ENCODE results near the gene PEAK3. TPM values are rescaled to one million over a fixed set of nuclear protein-coding genes. Genes with fewer than 3 reads are reported as not detected.

PEAK3 gene
- polyA plus RNA-seq, 3 donors, result 2.4 to 6.3 (median 2.9) TPM

DNA sequence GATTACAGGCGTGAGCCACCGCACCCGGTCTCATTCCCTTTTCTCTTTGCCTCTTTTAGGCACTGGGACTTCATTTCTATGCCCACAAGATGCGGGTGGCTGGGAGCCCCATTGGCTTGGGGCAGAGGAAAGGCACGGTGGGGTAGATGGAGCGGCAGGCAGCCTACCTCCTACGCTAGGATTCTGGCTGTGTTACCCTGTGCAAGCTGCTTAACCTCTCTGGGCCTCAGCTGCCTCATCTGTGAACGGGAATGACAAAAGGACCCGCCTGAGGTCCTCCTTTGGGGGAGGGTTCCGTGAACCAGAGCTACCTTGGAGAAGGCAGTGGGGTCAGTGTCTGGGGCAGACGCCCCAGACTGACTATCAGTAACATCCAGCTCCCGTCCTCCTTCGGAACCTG lies 35.3 kb upstream of the PEAK3 start:
- Histone ChIP-seq H3K9ac (ENCODE audit: insufficient read depth, low read length, poor library complexity, severe bottlenecking) (no peak overlapping the region), H4K20me1 (ENCODE audit: insufficient read depth, low read length) (no peaks in the 10 kb centered on the region), H3K27me3 (ENCODE audit: control insufficient read depth in 2 of 2, insufficient read depth in 2 of 2, low read length in 2 of 2) (peaks cover 0 to 11% of the 10 kb centered on the region in 2 donors), H3K9me3 (replicated peaks in 1 of 2; ENCODE audit: control insufficient read depth in 1 of 2, insufficient read depth in 1 of 2, low read length in 2 of 2) (peaks cover 0 to 10% of the 10 kb centered on the region in 2 donors), H3K4me3 (replicated peaks in 1 of 3; ENCODE audit: low read depth in 2 of 3, low read length in 3 of 3) (no peak overlapping the region), H2AFZ (ENCODE audit: insufficient read depth, low read depth, low read length, poor library complexity, severe bottlenecking) (no peak overlapping the region), H3K36me3 (replicated peaks in 1 of 2; ENCODE audit: control insufficient read depth in 1 of 2, insufficient read depth in 2 of 2, low read length in 2 of 2) (peaks cover 8 to 11% of the 10 kb centered on the region in 2 donors), H3K4me2 (replicated peaks; ENCODE audit: extremely low read depth, low read length, poor library complexity, severe bottlenecking) (no peak overlapping the region), H3K4me1 (ENCODE audit: control insufficient read depth in 1 of 2, insufficient read depth in 2 of 2, low read length in 2 of 2) (peaks cover 15 to 21% of the 10 kb centered on the region in 2 donors), H3K79me2 (ENCODE audit: insufficient read depth, low read length) (no peaks in the 10 kb centered on the region), H3K27ac (ENCODE audit: low read depth in 1 of 2, low read length in 2 of 2) (no peak overlapping the region)
- Mint-ChIP-seq H3K9me3 (peaks cover 8 to 18% (median 15%) of the 10 kb centered on the region in 7 donors), H3K4me1 (peaks cover 16% of the 10 kb centered on the region), H3K27me3 (ENCODE audit: low read depth in 3 of 3) (peaks cover under 1 to 23% (median 15%) of the 10 kb centered on the region in 3 donors), H3K27ac (no peak overlapping the region), H3K4me3 (no peak overlapping the region), H3K36me3 (peaks cover 3 to 22% of the 10 kb centered on the region in 2 donors)
- intact Hi-C loops (cut with micrococcal nuclease), result loop anchor here (5.0 kb wide), 3 partner anchors 40 to 165 kb away; partner anchors contain the start of genes AP3D1 (in 2 of the 2), PLEKHJ1 (in 1 of the 2) and SF3A2 (in 1 of the 2)
- 98% methylated on average over 12 of the region's 13 CpGs for WGBS (ENCODE audit: insufficient coverage)
- TF ChIP-seq, protein P1, sequence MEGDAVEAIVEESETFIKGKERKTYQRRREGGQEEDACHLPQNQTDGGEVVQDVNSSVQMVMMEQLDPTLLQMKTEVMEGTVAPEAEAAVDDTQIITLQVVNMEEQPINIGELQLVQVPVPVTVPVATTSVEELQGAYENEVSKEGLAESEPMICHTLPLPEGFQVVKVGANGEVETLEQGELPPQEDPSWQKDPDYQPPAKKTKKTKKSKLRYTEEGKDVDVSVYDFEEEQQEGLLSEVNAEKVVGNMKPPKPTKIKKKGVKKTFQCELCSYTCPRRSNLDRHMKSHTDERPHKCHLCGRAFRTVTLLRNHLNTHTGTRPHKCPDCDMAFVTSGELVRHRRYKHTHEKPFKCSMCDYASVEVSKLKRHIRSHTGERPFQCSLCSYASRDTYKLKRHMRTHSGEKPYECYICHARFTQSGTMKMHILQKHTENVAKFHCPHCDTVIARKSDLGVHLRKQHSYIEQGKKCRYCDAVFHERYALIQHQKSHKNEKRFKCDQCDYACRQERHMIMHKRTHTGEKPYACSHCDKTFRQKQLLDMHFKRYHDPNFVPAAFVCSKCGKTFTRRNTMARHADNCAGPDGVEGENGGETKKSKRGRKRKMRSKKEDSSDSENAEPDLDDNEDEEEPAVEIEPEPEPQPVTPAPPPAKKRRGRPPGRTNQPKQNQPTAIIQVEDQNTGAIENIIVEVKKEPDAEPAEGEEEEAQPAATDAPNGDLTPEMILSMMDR (IDR thresholded peaks at IDR 0.05), result no peak
- DNase-seq, result no peak

DNA sequence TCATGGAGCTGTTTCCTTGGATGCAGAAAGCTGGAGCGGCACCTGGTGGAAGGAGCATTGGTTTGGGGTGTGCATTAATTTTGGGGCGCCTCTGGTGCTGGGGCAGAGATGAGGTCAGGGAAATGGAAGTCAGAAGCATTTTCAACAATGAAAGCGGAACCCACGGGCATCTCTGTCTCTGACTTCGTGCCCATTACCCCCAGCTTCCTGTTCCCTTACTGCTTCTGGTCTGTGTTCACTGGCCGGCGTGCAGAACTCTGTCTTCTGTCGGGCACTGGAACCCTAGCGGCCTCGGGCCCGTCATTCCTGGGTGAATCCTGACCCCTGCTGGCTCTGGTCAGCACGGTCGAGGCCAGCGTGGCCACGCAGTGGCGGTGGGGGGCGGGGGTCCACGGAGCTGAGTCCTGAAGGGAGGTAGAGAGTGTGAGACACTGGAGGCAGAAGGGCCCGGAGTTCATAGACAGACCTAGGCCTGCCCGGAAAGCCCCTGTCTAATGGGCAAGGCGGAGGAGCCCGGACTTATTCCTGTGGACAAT lies 33.9 kb upstream of the PEAK3 start:
- Histone ChIP-seq H3K27me3 (ENCODE audit: control insufficient read depth in 2 of 2, insufficient read depth in 2 of 2, low read length in 2 of 2) (peaks cover 0 to 14% of the 10 kb centered on the region in 2 donors), H3K4me3 (replicated peaks in 1 of 3; ENCODE audit: low read depth in 2 of 3, low read length in 3 of 3) (peak overlapping the region in 1 of 3 experiments; percentile 30), H3K9me3 (replicated peaks in 1 of 2; ENCODE audit: control insufficient read depth in 1 of 2, insufficient read depth in 1 of 2, low read length in 2 of 2) (peaks cover 0 to 10% of the 10 kb centered on the region in 2 donors), H3K36me3 (replicated peaks in 1 of 2; ENCODE audit: control insufficient read depth in 1 of 2, insufficient read depth in 2 of 2, low read length in 2 of 2) (no peaks in the 10 kb centered on the region), H3K27ac (ENCODE audit: low read depth in 1 of 2, low read length in 2 of 2) (peak overlapping the region; percentile 75 to 78), H3K9ac (ENCODE audit: insufficient read depth, low read length, poor library complexity, severe bottlenecking) (no peak overlapping the region), H2AFZ (ENCODE audit: insufficient read depth, low read depth, low read length, poor library complexity, severe bottlenecking) (peak overlapping the region; percentile 73), H3K4me2 (replicated peaks; ENCODE audit: extremely low read depth, low read length, poor library complexity, severe bottlenecking) (peak overlapping the region; percentile 52), H4K20me1 (ENCODE audit: insufficient read depth, low read length) (no peaks in the 10 kb centered on the region), H3K79me2 (ENCODE audit: insufficient read depth, low read length) (no peaks in the 10 kb centered on the region), H3K4me1 (ENCODE audit: control insufficient read depth in 1 of 2, insufficient read depth in 2 of 2, low read length in 2 of 2) (peaks cover 15 to 21% of the 10 kb centered on the region in 2 donors)
- WGBS (ENCODE audit: insufficient coverage), result 22% methylated on average over 21 of the region's 22 CpGs
- DNase-seq, result peak; percentile 90 to 94 (median 93)
- Mint-ChIP-seq H3K27ac (peak overlapping the region; percentile 85 to 96 (median 93)), H3K36me3 (peaks cover 0 to 8% of the 10 kb centered on the region in 2 donors), H3K27me3 (ENCODE audit: low read depth in 3 of 3) (peaks cover 13 to 36% (median 29%) of the 10 kb centered on the region in 3 donors), H3K4me1 (peaks cover 16% of the 10 kb centered on the region), H3K4me3 (peak overlapping the region; percentile 55 to 69), H3K9me3 (peaks cover 8 to 24% (median 16%) of the 10 kb centered on the region in 7 donors)
- intact Hi-C loops (cut with micrococcal nuclease), result loop anchor here (5.0 kb wide), 3 partner anchors 39 to 164 kb away; partner anchors contain the start of genes AP3D1 (in 2 of the 2), PLEKHJ1 (in 1 of the 2) and SF3A2 (in 1 of the 2)
- TF ChIP-seq, protein P1 (IDR thresholded peaks at IDR 0.05), result peak; percentile 81
